HG03066 (cell line): ENCODE measurements around the gene RHOBTB1.

Experiments used
- ATAC-seq: cut with Tn5 transposase; IDR thresholded peaks from one replicate; pipeline ENCODE4 v1.9.1; 2021; ENCODE audit warnings: low read depth; ENCODE audit not compliant: unreplicated experiment

Gene RHOBTB1

DNA sequence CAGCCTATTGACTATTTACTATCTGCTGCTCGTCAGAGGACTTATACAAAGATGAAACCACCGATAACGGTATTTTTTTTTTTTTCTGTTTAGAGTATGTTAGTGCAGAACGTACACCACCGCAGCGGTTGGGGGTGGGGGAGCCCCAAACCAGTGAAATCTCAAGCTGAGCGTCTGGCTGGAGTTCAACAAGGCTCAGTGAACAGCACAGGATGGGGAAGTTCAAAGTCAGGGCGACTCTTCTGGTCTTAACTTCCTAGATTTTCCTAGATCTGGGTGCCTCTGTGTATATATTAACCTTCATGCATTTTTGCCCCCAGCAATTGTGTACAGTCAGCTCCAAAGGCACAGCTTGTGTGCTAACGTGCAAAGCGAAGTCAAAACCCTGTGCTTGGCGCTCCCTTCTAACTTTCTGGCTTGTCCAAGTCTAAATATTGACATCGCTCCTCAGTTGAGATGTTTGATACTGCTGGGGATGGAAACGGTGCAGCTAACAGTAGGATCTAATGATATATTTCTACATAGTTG is 1.1 kb downstream of the RHOBTB1 start:
- ATAC-seq, result peak; percentile 61

GRCh38 chr10:60942134-60942787 is 1.7 kb downstream of the RHOBTB1 start:
- ATAC-seq, result no peak

DNA sequence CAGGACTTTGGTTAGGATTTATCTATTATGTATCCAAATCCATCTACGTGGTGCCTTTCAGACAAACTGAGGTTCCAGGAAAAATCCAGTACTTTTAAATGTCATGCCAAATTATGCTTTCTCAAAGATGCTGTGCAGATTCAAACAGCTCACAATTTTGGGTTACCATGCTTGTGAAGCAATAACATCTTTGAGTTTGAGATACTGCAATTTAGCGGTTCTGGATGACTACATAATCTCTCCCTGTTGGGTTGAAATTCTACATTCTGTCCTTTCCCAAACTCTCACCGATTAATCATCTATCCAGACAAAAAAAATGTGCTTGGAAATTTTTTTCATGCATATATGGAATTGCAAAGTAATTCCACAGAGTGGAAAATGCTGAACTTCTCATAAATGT is 3.5 kb downstream of the RHOBTB1 start:
- no peak for ATAC-seq

GRCh38 chr10:60937784-60938654 is 6.0 kb downstream of the RHOBTB1 start:
- no peak for ATAC-seq

GRCh38 chr10:60937022-60937421 is 7.0 kb downstream of the RHOBTB1 start:
- no peak for ATAC-seq

DNA sequence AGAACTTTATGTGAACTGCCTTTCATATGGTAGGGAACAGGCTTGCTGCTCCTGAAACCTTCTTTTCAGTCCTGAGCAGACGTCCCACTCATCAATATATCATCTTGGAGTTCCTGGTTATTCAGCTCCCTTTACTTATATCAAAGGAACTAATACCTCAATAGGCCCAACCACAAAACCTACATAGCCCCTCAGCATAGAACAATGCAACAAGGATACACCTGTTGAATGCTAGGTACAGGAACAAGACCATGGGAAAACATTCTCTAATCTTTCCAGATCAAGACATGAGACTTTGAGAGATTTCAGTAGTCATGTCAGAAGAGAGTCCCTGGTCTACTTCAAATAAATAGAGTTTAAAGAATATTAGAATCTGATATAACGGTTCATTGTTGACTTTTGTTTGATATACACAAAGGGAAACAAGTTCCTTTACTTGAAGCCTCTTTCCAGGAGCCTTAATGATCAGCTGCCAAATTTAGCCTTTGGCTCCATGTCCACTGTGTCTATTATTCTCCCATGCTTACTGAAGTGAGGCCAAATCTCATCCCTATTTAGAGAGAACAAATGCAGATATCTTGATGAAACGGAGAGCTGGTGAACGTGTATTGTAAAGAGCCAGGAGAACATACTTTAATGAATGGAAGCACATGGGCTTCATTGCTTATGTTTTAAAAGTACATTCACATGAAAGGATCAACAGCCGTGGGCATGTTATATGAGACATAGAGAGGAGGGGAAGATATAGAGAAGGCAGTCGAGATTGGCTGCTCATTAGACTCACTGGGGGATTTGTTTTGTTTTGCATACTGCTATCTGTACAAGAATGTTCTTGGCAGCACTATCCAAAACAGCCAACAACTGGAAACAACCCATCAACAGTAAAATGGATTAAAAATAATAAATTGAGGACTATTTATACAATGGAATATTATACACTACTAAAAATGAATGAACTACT is 9.5 kb downstream of the RHOBTB1 start:
- no peak for ATAC-seq

DNA sequence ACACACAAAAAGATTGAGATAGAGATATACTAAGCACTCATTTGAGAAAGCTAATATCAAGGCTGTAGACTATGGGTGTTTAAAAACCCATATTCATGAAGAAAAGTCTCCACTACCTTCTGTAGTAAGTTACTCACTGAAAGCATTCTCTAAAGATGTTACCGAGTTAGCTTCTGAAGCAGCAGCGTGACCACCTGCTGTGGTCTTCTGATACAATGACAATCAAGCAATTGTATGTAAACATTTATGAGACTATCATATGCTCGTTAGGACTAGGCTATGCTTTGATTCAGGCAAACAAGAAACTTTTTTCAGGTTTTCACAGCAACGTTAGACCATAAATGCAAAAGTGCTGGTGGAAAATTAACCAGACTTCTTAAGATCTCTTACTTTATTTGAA is 11.2 kb downstream of the RHOBTB1 start:
- no peak for ATAC-seq

DNA sequence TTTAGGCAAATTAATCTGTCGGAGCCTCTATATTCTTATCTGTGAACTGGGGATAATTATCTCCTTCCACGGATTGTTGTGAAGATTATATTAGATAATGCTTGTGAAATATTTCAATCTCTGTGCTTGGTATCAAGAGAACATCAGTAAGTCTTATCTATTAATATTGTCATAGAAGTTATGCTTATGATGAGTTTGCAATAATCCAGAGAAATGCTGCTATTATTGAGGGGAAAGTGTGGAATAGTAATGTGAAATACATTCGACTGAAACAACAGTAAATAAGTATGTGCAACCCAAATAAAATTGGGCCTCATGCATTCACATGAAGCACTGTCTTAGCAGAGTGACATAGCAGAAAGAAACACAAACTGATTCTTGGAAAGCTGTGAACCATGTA is 13.7 kb downstream of the RHOBTB1 start:
- ATAC-seq, result no peak

- ATAC-seq, result no peak
Measured at GRCh38 chr10:60921633-60922032, 22.4 kb downstream of the RHOBTB1 start.

GRCh38 chr10:60920479-60920878 is 23.5 kb downstream of the RHOBTB1 start:
- ATAC-seq, result no peak

DNA sequence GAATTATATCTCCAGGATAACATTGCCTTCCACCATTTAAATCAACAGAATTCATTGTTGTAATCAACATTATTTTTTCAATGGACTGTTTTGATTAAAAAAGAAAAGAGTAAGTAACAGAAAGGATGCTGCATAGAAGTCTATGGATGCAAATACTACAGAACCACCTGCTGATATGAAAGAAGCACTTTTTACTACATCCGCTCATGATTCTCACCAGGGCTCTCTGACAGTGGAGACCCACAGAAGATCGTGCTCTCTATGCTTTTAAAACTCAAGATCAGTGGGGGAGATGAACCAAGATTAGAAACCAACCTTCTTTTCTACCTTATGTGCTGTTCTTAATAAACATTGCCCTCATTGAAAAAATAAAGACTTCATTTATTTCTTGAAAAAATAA is 24.4 kb downstream of the RHOBTB1 start:
- no peak for ATAC-seq

GRCh38 chr10:60917331-60918280 is 26.4 kb downstream of the RHOBTB1 start:
- no peak for ATAC-seq

DNA sequence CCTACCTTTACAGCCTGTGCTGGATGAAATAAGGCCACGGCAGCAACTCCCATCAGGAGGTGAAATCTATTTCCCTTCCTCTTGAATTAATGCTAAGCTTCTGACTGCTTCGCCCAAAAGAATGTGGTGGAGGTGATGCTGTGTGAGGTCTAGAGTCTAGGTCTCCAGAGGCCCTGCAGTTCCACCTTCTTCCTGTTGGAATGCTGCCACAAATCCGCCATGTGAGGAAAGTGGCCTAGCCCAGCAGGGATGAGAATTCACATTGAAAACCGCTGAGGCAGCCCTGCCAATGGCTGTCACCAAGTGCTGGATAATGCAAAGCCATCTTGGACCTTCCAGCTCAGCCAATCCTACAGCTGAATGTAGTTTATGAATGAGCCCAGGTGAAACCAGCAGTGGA is 28.0 kb downstream of the RHOBTB1 start:
- no peak for ATAC-seq

DNA sequence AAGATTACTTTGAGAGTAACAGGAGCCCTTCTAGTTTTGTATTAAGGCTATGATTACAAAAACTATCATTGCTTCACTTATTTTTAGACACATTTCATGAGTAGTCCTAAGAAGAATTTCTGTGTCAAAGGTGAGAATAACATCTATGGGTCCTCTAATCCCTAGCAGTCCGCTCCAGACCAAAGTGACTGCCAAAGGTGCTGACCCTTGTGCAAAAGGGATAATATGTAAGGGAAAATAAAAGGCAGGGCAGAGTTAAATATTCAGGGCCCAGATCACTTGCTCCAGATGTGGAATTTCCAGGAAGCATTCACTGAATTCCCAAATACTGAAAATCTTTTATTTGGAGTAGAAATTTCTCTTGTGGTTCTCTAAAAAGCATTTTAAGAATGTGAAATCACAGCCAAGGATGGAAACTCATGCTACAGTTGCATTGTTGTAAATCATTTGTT is 29.3 kb downstream of the RHOBTB1 start:
- no peak for ATAC-seq

GRCh38 chr10:60913657-60914056 is 30.3 kb downstream of the RHOBTB1 start:
- no peak for ATAC-seq

DNA sequence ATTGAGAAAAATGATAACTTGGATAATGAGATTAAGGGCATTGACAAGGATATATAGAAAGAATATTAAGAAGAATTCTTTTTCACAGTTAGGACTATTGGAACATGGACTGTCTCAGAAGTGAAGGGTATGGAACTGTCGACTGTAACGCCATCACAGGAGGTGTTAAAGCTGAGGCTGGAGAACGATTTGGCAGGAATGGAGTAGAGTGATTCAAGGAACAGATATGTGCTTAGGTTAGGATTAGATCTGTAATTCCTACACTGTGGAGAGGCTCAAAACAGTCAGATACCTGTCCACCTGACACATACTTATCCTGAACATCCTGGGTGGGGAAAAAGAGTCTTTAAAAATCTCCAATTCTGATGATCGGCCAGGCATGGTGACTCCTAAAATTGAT is 30.9 kb downstream of the RHOBTB1 start:
- ATAC-seq, result no peak

DNA sequence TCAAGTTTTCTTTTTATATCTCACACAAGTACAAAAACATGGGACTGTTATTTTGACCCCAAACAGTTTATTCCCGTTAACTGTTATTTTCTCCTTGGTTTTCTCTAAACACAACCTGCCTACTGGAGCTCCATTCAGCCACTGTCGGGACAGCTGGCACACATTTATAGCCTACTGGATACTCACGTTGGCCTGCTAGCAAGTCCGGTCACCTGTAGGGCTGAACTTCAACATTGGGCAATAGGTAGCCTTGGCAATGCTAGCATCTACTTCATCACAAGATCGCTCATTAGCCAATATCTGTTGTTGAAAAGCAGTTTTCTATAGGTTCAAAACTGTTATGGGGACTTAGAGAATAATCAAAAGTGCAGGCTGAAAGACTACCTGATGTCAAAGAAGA is 32.3 kb downstream of the RHOBTB1 start:
- no peak for ATAC-seq

DNA sequence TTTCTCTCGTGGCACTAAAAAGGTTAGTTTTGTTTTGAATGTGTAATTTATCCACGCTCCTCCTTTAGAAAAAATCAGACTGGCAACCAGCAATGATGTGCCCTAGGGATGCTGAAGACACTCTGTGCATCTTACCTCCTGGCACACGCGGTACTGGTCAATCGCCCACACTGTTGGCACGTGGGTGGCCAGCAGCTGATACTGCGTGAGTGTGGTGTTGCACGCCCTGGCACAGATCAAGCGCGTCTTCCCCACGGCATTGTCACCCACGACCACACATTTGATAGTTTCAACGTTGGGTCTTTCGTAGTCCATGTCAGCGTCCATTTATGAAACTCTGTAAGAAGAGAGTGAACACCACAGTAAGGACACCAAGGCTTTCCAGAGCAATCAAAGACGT is 32.8 kb downstream of the RHOBTB1 start:
- no peak for ATAC-seq

GRCh38 chr10:60910543-60910942 is 33.4 kb downstream of the RHOBTB1 start:
- no peak for ATAC-seq

DNA sequence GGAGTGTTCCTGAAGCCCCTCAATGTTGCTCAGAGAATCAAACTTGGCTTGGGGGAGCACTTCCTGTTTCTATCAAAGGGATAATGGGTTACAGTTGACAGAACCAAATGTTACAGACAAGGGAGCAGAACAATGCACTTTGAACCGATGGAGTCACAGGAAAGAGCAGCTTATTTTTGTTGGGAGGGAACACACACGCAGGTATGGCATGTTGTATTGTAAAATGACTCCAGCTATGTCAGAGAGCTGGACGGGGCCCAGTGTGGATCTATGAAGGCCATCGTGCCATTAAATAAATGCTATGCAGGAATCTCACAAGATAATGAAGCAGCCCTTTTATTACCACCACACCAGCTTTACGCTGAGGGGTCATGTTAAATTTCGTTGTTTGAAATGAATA is 35.1 kb downstream of the RHOBTB1 start:
- ATAC-seq, result no peak
